Right renal pelvis (tissue), 4 donors: ENCODE data around the gene KLF13. TPM values are rescaled to one million over a fixed set of nuclear protein-coding genes. Genes with fewer than 3 reads are reported as not detected.

Experiments
- DNase-seq, 4 donors: peaks; one replicate each; pipeline ENCODE4 v3.0.0-alpha.2; 2013; ENCODE audit warnings: low read depth in 4 of 4, low spot score in 3 of 4, missing footprints in 1 of 4
- polyA plus RNA-seq, 4 donors: library from polyadenylated mRNA; unstranded; fragments of 120-200 nt; gene quantifications; one replicate each; pipeline ENCODE4 v1.2.1, GENCODE V29; 2013; ENCODE audit not compliant: insufficient read length in 4 of 4

Gene KLF13
- polyA plus RNA-seq, 4 donors, result 69.0 to 80.1 (median 73.1) TPM

GRCh38 chr15:31314380-31314779, 12.3 kb upstream of the KLF13 start:
- DNase-seq, result no peak

DNA sequence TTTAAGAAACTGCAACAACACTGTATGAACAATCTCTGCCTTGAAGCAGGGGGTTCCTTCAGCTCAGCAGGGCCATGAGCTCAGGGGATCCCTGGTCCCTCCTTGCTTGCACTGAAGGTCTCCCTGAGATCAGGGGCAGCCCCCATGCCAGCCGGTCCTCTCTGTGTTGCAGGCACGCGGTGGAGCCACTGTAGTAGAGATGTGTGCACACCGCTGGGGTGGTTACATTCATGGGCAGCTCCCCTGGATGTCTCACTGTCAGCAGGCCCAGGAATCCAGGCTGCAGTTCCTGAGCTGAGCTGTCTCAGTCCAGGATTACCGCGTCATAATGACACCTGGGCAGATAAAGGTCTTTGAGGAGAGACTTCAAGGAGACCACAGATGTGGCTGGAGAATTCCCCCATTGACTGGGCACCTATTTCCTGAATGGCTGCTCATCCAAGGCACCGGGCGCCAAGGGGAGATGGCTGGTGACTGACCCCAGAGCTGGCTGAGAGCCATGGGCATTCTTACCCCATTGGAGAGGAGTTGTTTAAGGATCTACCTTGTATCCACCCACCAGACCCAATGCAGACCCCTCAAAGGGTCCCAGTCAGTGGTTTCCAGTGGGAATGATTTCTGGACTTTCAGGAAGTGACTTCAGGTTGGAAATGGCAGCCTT, 10.4 kb upstream of the KLF13 start:
- no peak for DNase-seq

GRCh38 chr15:31317017-31317416, 9.6 kb upstream of the KLF13 start:
- DNase-seq, result no peak

DNA sequence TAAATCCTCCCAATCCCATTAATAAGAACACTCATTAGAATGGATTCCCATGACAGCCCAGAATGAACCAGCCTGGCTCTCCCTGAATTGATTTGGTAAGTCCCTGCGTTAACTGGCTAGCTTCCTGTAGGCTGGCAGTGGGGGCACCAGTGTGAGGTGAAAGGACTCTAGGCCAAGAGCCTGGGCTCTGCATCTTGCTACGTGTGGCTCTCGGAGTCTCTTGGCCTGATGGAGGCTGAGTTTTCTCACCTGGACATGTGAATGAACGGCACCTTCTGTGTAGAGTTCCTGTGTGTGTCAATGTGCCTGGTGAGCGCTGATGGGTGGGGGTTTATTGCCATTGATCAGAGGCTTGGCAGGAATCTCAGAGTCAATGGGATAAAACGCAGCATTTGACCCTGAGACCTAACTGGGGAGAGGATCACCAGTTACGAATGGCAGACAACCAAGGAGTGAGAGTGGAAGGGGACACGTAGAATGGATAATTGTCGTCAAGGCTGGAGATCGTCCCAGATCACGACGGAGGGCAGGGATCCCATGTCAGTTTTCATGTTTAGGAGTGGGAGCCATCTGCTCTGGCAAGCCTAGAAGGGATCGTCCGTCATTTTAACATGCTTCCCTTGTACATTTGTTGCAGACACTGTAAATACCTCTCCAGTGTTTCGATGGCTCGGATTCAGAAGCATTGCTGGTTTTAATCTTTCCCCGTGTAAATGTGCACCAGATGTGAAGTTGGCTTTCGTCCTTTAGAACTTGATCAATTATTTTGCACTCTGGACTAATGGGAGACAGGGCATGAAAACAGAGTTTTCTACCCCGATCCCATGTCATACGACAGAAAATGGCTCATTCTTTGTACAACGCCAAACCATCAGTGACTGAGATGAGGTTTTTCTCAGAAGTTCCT, 9.0 kb upstream of the KLF13 start:
- DNase-seq, result no peak

DNA sequence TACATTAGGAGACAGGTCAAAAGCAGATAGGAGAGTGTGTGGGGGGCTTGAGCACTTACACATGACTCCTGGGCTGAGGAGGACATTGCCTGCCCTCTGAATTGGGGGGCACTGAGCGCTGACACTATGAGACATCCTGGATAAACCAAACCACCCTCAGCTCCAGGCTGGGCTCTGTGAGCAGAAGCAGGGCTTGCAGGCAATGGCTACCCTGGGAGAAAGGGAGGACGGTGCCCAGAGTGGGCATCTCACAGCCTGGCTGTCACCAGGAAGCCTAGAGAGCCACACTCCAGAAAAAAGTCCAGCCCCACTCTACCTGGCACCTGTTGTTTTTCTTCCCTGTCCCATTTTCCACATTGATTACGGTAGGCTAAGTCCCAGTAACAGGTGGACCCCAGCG, 8.2 kb upstream of the KLF13 start:
- no peak for DNase-seq

DNA sequence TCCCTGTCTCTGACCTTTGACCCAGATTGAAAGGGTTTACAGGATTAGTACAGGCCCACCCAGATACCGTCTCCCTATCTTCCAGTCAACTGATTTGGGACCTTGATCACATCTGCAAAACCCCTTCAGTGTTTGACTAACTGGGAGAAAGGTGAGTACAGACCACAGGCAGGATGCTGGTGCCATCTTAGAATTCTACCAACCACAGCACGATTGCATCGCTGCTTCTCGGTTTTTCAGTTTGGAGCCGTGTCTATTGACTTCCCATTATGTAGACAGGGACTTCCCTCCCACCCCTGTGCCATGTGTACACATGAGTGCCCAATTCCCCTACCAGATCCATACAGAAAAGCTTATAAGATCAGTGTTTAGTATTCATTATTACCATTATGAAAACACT, 6.6 kb upstream of the KLF13 start:
- DNase-seq, result no peak

GRCh38 chr15:31321418-31321817, 5.2 kb upstream of the KLF13 start:
- no peak for DNase-seq

- DNase-seq, result no peak
Measured at GRCh38 chr15:31322504-31322903, 4.1 kb upstream of the KLF13 start.

GRCh38 chr15:31323627-31324026, 3.0 kb upstream of the KLF13 start:
- DNase-seq, result no peak

DNA sequence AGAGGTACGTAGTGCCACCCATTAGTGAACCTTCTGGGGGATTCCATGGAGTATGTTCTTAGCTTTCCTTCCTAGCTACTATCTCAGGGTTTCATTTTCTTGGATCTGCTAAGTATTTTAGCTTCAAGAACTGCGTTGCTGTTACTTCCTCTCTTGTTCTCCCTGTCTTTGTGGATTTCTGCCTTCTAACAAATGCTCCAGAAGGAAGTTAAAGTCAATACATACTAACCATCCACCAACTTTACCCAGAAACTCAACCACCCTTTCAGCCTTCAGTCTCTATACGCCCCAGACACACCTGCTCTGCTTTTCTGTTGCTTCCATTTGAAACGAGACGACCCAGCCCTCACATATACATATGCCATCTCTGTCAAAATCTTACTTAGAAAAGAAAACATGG, 2.4 kb upstream of the KLF13 start:
- DNase-seq, result no peak

DNA sequence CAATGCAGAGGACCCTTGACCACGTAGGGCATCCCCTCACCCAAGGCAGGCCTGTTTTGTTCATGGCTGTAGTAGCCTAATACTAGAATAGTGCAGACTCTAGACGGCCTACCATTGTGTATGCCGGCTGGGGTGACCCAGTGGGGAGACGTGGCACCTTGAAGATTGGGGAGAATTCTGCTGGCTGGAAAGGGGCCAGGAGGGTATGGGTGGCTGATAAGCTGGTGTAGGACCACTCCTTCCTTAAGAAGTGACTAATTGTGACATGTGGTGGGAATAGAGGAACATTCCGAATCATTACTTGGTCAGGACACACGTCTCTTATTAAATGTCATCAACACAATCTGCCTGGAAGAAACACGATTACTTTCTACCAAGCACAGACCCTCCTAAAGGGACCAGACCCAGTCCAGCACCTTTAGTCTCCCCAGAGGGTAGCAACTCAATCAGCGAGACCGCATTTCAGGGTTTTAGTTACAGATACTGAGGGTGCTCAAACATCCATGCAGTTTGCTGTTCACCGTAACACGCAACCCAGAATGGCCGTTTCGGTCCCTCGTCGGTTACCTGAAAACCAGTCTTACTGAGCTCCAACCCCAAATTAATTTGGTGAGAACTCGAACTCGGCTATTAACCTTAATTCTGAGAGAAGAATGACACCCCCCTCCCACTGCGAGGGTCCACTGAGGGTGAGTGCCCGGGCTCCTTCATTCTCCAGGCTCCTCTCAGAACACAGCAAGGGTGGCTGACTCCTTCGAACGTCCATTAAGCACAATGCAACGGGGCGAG, 1.6 kb upstream of the KLF13 start:
- no peak for DNase-seq

GRCh38 chr15:31325595-31326155, 960 bp upstream of the KLF13 start:
- DNase-seq, result peak in 2 of 4 donors; percentile 61 to 62

- DNase-seq, result no peak
Measured at GRCh38 chr15:31326875-31327668, 437 bp downstream of the KLF13 start.

DNA sequence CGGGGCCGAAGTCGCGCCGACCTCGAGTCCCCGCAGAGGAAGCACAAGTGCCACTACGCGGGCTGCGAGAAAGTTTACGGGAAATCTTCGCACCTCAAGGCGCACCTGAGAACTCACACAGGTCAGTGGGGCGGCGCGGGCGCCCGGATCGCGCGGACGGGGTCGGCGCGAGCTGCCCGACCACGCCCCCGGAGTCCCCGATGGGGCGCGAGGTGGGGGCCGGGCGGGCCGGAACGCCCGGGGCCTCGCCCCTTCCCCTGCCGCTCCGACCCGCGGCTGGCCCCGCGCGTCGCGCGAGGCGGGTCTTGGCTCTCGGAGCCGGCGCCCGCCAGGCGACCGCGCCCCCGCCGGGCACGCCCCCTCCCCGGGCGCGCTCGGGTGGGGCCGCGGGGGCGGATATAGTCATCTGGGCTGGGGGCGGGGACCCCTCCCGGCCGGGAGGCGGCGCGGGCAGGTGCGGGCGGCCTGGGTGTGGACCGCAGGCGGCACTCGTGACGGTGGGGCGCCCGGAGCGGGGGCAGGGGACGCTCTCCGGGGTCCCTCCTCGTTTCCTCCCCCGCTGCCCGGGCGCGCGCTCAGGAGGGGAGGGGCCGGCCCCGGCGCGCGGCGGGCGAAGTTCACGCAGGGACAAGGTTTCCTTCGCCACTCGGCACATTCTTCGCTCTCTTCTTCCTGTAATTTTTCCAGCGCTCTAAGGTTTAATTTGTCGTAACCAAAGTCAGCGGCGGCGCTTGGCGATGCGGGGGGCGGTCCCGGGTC, 1.2 kb downstream of the KLF13 start:
- DNase-seq, result no peak

GRCh38 chr15:31328428-31328968, 1.9 kb downstream of the KLF13 start:
- no peak for DNase-seq

GRCh38 chr15:31328969-31329639, 2.5 kb downstream of the KLF13 start:
- no peak for DNase-seq

- DNase-seq, result no peak
Measured at GRCh38 chr15:31329640-31330010, 3.0 kb downstream of the KLF13 start.

DNA sequence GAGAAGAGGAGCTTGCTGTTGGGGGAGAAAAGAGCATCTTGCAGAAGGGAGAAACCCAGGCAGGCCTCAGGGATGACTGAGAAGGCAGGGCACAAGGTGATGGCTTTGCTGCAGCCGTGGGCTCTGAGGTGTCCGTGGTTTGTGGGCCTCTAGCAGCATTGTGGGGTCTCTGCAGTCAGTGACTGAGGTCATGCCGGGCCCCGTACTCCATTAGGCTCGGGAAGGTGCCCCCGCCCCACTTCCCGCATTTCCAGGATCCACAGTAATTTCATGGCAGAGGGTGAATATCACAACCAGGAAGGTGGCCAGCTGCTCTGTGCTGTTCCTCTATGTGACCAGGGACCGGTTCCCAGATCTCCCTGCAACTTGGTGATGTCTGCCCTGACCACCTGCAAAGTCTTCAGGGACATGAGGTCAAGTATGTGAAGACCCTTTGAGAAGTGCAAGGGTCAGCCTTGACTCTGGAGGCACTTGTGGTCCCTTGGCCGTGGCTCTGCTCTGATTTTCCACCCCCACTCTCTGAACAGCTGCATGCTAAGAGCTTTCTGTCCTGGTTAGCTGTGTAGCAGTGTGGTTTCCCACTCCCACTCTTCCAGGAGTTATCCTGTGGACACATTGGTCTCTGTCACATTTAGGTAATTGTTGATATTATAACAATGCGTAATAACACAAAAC, 3.6 kb downstream of the KLF13 start:
- DNase-seq, result no peak
